ENCODE measurements around the gene PDE4D. TPM values are rescaled to one million over a fixed set of nuclear protein-coding genes. Genes with fewer than 3 reads are reported as not detected.

PDE4D gene
- total RNA-seq, 1 experiment from 2014 or later = 11.6 TPM

GRCh38 chr5:59107692-59108091 is 785.8 kb downstream of the PDE4D start:
- Mint-ChIP-seq H3K4me1 (ENCODE audit: low read depth, unreplicated experiment) (peaks cover 12% of the 10 kb centered on the region), H3K36me3 (ENCODE audit: insufficient read depth, unreplicated experiment) (no peaks in the 10 kb centered on the region), H3K27me3 (ENCODE audit: unreplicated experiment) (no peaks in the 10 kb centered on the region), H3K27ac (ENCODE audit: unreplicated experiment) (no peak overlapping the region), H3K9me3 (ENCODE audit: low read depth, unreplicated experiment) (no peaks in the 10 kb centered on the region), H3K4me3 (ENCODE audit: low read depth, unreplicated experiment) (no peak overlapping the region)
- BruUV-seq (replicated peaks) = no TSS peak
- intact Hi-C loops (cut with micrococcal nuclease; ENCODE audit: unreplicated experiment) = no loop called here
- DNase-seq = peak; percentile 43
- CTCF ChIA-PET = no interaction called here
- TF ChIP-seq CTCF (IDR thresholded peaks at IDR 0.05; ENCODE audit: unreplicated experiment) = no peak

DNA sequence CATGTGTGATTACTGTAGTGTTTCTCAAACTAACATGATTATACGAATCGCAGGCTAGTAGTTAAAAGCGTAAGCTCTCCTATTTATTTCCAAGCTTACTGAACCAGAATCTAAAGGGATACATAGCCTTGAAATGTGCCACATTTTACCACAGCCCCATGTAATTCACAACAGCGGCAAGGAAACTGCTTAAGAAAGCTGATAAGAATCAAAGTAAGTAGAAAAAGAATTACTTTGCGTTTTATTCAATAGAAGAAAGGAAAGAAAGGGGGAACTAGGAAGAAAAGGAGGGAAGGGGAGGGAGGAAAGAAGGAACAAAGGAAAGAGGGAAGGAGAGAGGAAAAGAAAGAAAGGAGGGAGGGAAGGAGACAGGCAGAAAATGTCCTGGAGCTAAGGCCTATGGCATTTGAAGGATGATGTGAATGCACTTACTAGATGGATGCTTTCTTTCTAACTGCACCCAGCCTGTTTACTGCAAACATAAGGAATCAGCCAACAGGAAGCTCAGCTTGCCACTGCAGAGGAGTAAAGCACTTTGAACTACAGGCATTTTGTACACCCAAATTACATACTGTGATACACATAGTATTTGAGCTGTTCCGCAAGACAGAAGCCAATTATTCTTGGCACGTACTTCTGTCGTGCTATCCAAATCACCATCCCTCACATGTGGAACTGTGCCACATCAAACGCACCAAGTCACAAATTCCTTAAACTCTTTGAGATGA is 789.0 kb downstream of the PDE4D start:
- Mint-ChIP-seq H3K27ac (ENCODE audit: unreplicated experiment) (no peak overlapping the region), H3K36me3 (ENCODE audit: insufficient read depth, unreplicated experiment) (no peaks in the 10 kb centered on the region), H3K4me3 (ENCODE audit: low read depth, unreplicated experiment) (no peak overlapping the region), H3K9me3 (ENCODE audit: low read depth, unreplicated experiment) (no peaks in the 10 kb centered on the region), H3K4me1 (ENCODE audit: low read depth, unreplicated experiment) (peaks cover 22% of the 10 kb centered on the region), H3K27me3 (ENCODE audit: unreplicated experiment) (no peaks in the 10 kb centered on the region)
- intact Hi-C loops (cut with micrococcal nuclease; ENCODE audit: unreplicated experiment) = no loop called here
- CTCF ChIA-PET = no interaction called here
- BruUV-seq (replicated peaks) = no TSS peak
- no peak for DNase-seq
- no peak for TF ChIP-seq CTCF (IDR thresholded peaks at IDR 0.05; ENCODE audit: unreplicated experiment)

GRCh38 chr5:59103303-59103702 is 790.2 kb downstream of the PDE4D start:
- peaks cover 32% of the 10 kb centered on the region for H3K4me1 Mint-ChIP-seq (ENCODE audit: low read depth, unreplicated experiment)
- no TSS peak for BruUV-seq (replicated peaks)
- DNase-seq = no peak
- intact Hi-C loops (cut with micrococcal nuclease; ENCODE audit: unreplicated experiment) = no loop called here
- CTCF ChIA-PET = no interaction called here
- no peak overlapping the region for H3K4me3 Mint-ChIP-seq (ENCODE audit: low read depth, unreplicated experiment)
- no peaks in the 10 kb centered on the region for H3K9me3 Mint-ChIP-seq (ENCODE audit: low read depth, unreplicated experiment)
- no peak overlapping the region for H3K27ac Mint-ChIP-seq (ENCODE audit: unreplicated experiment)
- no peak for TF ChIP-seq CTCF (IDR thresholded peaks at IDR 0.05; ENCODE audit: unreplicated experiment)
- no peaks in the 10 kb centered on the region for H3K27me3 Mint-ChIP-seq (ENCODE audit: unreplicated experiment)
- H3K36me3 Mint-ChIP-seq (ENCODE audit: insufficient read depth, unreplicated experiment) = no peaks in the 10 kb centered on the region

- no peak overlapping the region for H3K4me3 Mint-ChIP-seq (ENCODE audit: low read depth, unreplicated experiment)
- intact Hi-C loops (cut with micrococcal nuclease; ENCODE audit: unreplicated experiment) = no loop called here
- no peaks in the 10 kb centered on the region for H3K27me3 Mint-ChIP-seq (ENCODE audit: unreplicated experiment)
- no TSS peak for BruUV-seq (replicated peaks)
- H3K9me3 Mint-ChIP-seq (ENCODE audit: low read depth, unreplicated experiment) = no peaks in the 10 kb centered on the region
- CTCF ChIA-PET = no interaction called here
- DNase-seq = no peak
- peaks cover 25% of the 10 kb centered on the region for H3K4me1 Mint-ChIP-seq (ENCODE audit: low read depth, unreplicated experiment)
- no peak for TF ChIP-seq CTCF (IDR thresholded peaks at IDR 0.05; ENCODE audit: unreplicated experiment)
- H3K27ac Mint-ChIP-seq (ENCODE audit: unreplicated experiment) = no peak overlapping the region
- no peaks in the 10 kb centered on the region for H3K36me3 Mint-ChIP-seq (ENCODE audit: insufficient read depth, unreplicated experiment)
Measured at GRCh38 chr5:59102437-59102836, 791.1 kb downstream of the PDE4D start.

Data from Calu3 (cell line).